ENCODE measurements around the gene NKD1.
"Not testable (repeated sequence)": the region's sequence is repeated elsewhere in the genome, so short reads cannot be mapped to it uniquely, and the experiment has no call there.

The NKD1 gene

DNA sequence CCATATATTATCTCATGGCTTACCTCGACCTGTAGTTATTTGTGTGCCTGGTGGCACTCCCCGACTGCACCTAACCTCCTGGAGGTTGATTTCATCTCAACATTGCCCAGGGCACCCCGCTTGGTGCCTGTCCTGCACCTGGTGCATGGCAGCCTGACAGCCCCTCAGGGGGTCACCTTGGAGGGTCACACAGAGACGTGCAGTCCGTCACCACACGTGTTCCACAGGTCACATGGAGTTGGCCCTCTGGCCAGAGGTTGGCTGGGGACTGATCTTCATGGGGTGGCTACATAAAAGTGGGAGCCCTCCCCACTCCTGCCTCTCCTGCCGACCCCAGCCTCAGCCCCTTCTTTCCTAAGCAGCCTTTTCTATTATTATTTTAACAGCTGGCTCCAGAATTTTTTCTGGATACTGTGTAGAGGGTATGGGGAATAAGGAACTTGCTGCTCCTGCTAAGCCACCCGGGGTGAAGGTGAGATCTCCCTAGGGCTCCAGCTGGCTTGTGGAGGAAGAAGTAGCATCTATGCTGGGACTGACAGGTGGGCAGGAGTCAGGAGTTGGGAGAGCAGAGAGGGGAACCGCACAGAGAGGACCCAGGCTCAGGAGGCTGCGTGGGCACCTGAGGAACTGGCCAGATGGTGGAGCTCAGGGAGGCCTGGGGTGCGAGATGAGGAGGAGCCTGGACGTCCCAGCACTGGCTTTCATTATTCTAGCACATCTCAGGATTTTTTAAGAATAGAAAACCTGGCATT lies 12.5 kb upstream of the NKD1 start:
- H3K4me3 ChIP-seq (ENCODE audit: low read depth, low read length): no peak overlapping the region
- DNase-seq (ENCODE audit: low read depth): no peak
- TF ChIP-seq, protein P1, sequence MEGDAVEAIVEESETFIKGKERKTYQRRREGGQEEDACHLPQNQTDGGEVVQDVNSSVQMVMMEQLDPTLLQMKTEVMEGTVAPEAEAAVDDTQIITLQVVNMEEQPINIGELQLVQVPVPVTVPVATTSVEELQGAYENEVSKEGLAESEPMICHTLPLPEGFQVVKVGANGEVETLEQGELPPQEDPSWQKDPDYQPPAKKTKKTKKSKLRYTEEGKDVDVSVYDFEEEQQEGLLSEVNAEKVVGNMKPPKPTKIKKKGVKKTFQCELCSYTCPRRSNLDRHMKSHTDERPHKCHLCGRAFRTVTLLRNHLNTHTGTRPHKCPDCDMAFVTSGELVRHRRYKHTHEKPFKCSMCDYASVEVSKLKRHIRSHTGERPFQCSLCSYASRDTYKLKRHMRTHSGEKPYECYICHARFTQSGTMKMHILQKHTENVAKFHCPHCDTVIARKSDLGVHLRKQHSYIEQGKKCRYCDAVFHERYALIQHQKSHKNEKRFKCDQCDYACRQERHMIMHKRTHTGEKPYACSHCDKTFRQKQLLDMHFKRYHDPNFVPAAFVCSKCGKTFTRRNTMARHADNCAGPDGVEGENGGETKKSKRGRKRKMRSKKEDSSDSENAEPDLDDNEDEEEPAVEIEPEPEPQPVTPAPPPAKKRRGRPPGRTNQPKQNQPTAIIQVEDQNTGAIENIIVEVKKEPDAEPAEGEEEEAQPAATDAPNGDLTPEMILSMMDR (IDR thresholded peaks at IDR 0.05; ENCODE audit: low read depth, low read length, missing control alignments): no peak
- in situ Hi-C loops (cut with HindIII; ENCODE audit: low sequenced_read_pairs): no loop called here

DNA sequence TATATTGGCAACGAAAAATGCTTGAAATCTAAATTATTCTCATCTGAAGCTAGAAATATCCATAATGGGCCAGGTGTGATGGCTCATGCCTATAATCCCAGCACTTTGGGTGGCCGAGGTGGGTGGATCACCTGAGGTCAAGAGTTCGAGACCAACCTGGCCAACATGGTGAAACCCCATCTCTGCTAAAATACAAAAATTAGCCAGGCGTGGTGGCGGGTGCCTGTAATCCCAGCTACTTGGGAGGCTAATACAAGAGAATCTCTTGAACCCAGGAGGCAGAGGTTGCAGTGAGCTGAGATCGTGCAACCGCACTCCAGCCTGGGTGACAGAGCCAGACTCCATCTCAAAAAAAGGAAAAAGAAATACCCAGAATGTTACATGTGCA lies 11.9 kb upstream of the NKD1 start:
- in situ Hi-C loops (cut with HindIII; ENCODE audit: low sequenced_read_pairs); DNase-seq (ENCODE audit: low read depth); H3K4me3 ChIP-seq (ENCODE audit: low read depth, low read length): not testable (repeated sequence)

DNA sequence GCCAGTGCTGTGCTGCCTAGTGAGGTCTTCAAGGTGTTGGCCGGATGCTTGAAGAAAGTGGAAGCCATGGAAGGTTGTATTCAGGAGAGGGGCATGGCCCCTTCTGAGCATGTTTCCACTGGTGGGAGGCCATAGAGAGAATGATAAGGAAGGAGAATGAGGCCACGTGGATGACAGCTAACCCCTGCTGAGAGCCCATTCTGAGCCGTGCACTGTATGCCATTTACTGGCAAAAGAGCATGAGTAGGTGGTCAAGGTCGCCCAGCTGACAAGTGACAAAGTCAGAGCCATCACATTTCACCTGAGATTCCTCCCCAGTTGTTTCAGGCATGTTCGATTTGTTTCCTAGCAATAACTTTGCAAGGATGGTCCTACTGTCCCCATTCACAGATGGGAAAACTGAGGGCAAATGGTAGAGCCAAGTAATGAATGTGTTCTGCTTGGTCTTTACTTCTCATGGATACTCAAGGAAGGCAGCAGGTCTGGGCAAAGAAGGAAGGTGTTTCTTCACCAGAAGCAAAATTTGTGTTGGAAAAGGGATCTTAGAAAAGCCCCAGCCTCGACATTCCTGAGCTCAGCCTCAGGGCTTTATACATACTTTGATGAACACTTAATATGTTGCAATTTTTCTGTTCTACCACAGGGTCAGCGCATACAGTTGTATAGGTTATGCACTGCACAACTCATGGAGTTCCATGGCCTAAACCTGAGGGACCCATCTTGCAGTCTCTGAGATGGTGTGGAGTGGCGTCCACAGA lies 10.5 kb upstream of the NKD1 start:
- TF ChIP-seq, protein P1 (IDR thresholded peaks at IDR 0.05; ENCODE audit: low read depth, low read length, missing control alignments): no peak
- H3K4me3 ChIP-seq (ENCODE audit: low read depth, low read length): no peak overlapping the region
- in situ Hi-C loops (cut with HindIII; ENCODE audit: low sequenced_read_pairs): no loop called here
- DNase-seq (ENCODE audit: low read depth): no peak

DNA sequence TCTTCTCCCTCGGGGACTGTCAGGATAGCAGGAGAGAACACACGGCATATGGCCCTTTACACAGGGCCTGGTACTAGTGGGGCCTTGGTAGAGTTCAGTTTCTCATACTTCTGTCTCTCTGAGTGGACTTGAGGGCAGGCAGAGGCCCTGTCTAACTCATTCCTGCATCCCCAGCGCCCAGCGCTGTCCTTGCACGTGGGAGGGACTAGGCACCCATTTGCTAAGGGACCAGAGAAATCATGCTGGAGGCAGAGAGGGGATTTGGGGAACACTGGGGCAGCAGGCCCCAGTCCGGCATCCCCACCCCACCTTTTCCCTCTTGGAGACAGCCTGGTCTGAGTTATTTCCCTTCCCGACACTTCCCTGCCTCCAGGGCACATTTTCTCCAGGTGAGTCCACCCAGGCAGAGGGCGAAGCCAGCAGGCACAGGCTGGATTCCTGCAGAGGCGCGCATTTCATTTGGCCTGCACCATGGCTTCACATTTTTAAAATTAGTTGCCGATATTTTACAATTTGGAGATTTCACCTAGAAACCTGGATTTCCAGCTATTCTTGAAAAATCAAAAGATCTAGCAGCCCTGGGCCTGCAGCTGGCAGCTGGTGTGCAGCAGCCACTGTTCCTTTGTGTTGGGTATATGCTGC lies 9.7 kb upstream of the NKD1 start:
- H3K4me3 ChIP-seq (ENCODE audit: low read depth, low read length): no peak overlapping the region
- TF ChIP-seq, protein P1 (IDR thresholded peaks at IDR 0.05; ENCODE audit: low read depth, low read length, missing control alignments): no peak
- in situ Hi-C loops (cut with HindIII; ENCODE audit: low sequenced_read_pairs): no loop called here
- no peak for DNase-seq (ENCODE audit: low read depth)

DNA sequence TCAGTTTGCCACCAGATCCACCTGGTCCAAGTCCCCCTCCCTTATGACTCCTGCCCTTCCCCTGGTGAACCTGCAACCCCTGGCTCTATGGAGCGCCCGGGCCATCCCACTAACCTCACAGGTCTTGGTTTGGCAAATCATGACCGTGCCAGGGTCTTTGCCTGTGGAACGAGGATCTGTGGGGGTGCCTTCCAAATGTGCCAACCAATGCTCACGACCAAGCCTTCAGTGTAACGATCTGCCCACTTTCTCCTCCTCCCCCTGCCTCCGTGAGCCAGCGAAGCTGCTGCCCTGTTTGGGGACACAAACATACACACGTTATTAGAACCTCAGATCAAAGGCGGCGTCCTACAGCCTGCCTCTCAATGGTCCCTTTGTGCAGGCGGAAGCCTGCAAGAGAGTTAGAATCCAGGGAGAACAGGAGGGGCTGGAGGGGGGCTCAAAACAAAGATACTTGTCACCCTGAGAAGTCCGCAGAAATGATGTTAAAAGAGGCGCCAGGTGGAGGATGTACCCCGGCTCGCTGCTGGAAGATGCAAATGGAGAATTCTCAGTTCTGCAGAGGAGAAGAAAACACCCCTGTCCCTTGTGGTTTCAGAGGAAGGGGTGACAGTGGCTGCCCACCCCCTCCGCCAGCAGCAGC lies 9.0 kb upstream of the NKD1 start:
- in situ Hi-C loops (cut with HindIII; ENCODE audit: low sequenced_read_pairs): no loop called here
- DNase-seq (ENCODE audit: low read depth): no peak

DNA sequence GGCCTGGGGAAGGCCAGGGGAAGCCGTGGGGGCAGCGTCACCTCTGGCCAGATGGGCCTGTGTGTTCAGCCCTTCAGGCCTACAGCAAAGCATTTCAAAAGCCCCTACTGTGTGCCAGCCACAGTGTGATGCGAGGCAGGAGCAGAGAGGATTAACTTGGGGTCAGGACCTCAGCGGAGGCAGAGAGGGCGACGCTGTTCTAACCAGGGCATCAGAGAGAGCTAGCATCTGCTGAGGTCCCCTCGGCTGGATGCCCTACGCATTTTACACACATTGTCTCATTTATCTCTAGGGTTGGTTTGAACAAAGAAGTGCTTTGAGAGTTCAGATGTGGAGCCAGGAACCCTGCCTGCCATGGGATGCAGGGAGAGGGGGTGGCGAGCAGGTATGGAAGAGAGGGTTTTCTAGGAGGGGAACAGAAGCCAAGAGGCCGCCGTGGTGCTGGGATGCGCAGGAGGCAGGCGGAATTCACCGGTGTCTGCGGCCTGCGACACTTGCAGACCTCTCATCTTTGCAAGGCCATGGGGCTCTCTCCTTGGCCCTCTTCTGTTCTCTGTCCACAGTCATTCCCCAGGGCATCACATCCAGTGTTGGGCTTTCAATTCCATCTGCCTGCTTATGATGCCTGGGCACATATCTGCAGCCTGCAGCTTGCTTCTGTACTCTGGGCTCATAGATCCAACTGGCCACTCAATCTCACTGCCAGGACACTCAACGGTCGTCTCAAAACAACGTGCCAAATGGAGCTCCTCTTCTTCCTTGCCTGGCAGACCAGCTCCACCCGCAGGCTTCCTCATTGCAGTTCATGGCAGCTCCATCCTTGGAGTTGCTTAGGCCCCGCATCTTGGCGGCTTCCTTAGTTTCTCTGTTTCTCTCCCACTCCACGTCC lies 8.1 kb upstream of the NKD1 start:
- TF ChIP-seq, protein P1 (IDR thresholded peaks at IDR 0.05; ENCODE audit: low read depth, low read length, missing control alignments): no peak
- no peak for DNase-seq (ENCODE audit: low read depth)
- in situ Hi-C loops (cut with HindIII; ENCODE audit: low sequenced_read_pairs): no loop called here
- H3K4me3 ChIP-seq (ENCODE audit: low read depth, low read length): no peak overlapping the region

More for the DNA sequence above, 9.0 kb upstream of the NKD1 start:
- no peak overlapping the region for H3K4me3 ChIP-seq (ENCODE audit: low read depth, low read length)
- TF ChIP-seq, protein P1 (IDR thresholded peaks at IDR 0.05; ENCODE audit: low read depth, low read length, missing control alignments): no peak

Measured in astrocyte of the cerebellum (primary cell).